ENCODE measurements around the gene POC1B.

POC1B gene

GRCh38 chr12:89427508-89428156 is 98.2 kb downstream of the POC1B start:
- no peak for TF ChIP-seq PATZ1 (CRISPR knock-in tag; IDR thresholded peaks at IDR 0.05; ENCODE audit: borderline replicate concordance)
- TF ChIP-seq RARB (CRISPR knock-in tag; IDR thresholded peaks at IDR 0.05) = no peak
- TF ChIP-seq SNAI2 (CRISPR knock-in tag; IDR thresholded peaks at IDR 0.05) = no peak
- TF ChIP-seq GLIS3 (CRISPR knock-in tag; IDR thresholded peaks at IDR 0.05) = no peak
- TF ChIP-seq POU6F1 (CRISPR knock-in tag; IDR thresholded peaks at IDR 0.05; ENCODE audit: borderline replicate concordance, low read depth) = no peak
- no peak for TF ChIP-seq CSDC2 (CRISPR knock-in tag; IDR thresholded peaks at IDR 0.05)
- no peak for TF ChIP-seq OSR1 (CRISPR knock-in tag; IDR thresholded peaks at IDR 0.05)
- no peak for TF ChIP-seq ZNF70 (CRISPR knock-in tag; IDR thresholded peaks at IDR 0.05)
- no peak for ATAC-seq

GRCh38 chr12:89424846-89425245 is 101.0 kb downstream of the POC1B start:
- no peak for ATAC-seq
- TF ChIP-seq POU6F1 (CRISPR knock-in tag; IDR thresholded peaks at IDR 0.05; ENCODE audit: borderline replicate concordance, low read depth) (no peak), ZNF565 (CRISPR knock-in tag; conservative IDR thresholded peaks at IDR 0.05; ENCODE audit: low read depth) (no peak), ZFP30 (CRISPR knock-in tag; IDR thresholded peaks at IDR 0.05) (no peak), PPARA (CRISPR knock-in tag; IDR thresholded peaks at IDR 0.05; ENCODE audit: borderline replicate concordance) (no peak)

- no peak for ATAC-seq
- TF ChIP-seq ZC3H10 (CRISPR knock-in tag; IDR thresholded peaks at IDR 0.05) = no peak
- no peak for TF ChIP-seq TOX (CRISPR knock-in tag; IDR thresholded peaks at IDR 0.05; ENCODE audit: borderline replicate concordance)
- TF ChIP-seq ESRRG (CRISPR knock-in tag; IDR thresholded peaks at IDR 0.05) = no peak
- TF ChIP-seq ZNF8 (CRISPR knock-in tag; IDR thresholded peaks at IDR 0.05) = no peak
- TF ChIP-seq ZNF70 (CRISPR knock-in tag; IDR thresholded peaks at IDR 0.05) = no peak
- TF ChIP-seq ARNTL (CRISPR knock-in tag; IDR thresholded peaks at IDR 0.05; ENCODE audit: borderline replicate concordance, low read depth) = no peak
- no peak for TF ChIP-seq RARB (CRISPR knock-in tag; IDR thresholded peaks at IDR 0.05)
- no peak for TF ChIP-seq TCF4 (CRISPR knock-in tag; IDR thresholded peaks at IDR 0.05; ENCODE audit: borderline replicate concordance)
- no peak for TF ChIP-seq PPARA (CRISPR knock-in tag; IDR thresholded peaks at IDR 0.05; ENCODE audit: borderline replicate concordance)
- no peak for TF ChIP-seq CREB5 (CRISPR knock-in tag; IDR thresholded peaks at IDR 0.05; ENCODE audit: low read depth)
- no peak for TF ChIP-seq PATZ1 (CRISPR knock-in tag; IDR thresholded peaks at IDR 0.05; ENCODE audit: borderline replicate concordance)
- no peak for TF ChIP-seq GLIS3 (CRISPR knock-in tag; IDR thresholded peaks at IDR 0.05)
- TF ChIP-seq TSHZ2 (CRISPR knock-in tag; IDR thresholded peaks at IDR 0.05) = no peak
- no peak for TF ChIP-seq ZNF565 (CRISPR knock-in tag; conservative IDR thresholded peaks at IDR 0.05; ENCODE audit: low read depth)
- no peak for TF ChIP-seq POU6F1 (CRISPR knock-in tag; IDR thresholded peaks at IDR 0.05; ENCODE audit: borderline replicate concordance, low read depth)
- no peak for TF ChIP-seq OSR1 (CRISPR knock-in tag; IDR thresholded peaks at IDR 0.05)
- TF ChIP-seq CSRNP3 (CRISPR knock-in tag; IDR thresholded peaks at IDR 0.05) = no peak
- no peak for TF ChIP-seq ZFP3 (CRISPR knock-in tag; IDR thresholded peaks at IDR 0.05)
- TF ChIP-seq BACH2 (CRISPR knock-in tag; IDR thresholded peaks at IDR 0.05; ENCODE audit: borderline replicate concordance) = no peak
- TF ChIP-seq CSDC2 (CRISPR knock-in tag; IDR thresholded peaks at IDR 0.05) = no peak
Measured at GRCh38 chr12:89424389-89424788, 101.5 kb downstream of the POC1B start.

Measured in SK-N-SH treated with all-trans-retinoic acid at 6 μM for 48 hours (cell line).